Neural progenitor cell (in vitro differentiated cells): ENCODE data around the gene RAB13.

Experiments
- EZH2 ChIP-seq: fragments of 200-600 bp; sonication (generic); IDR thresholded peaks from 2 replicates; pipeline ENCODE4 v1.6.1; 2017; ENCODE audit warnings: antibody characterized with exemption, mild to moderate bottlenecking, moderate library complexity
- EZH2phosphoT487 ChIP-seq: fragments of 200-600 bp; sonication (generic); IDR thresholded peaks from 2 replicates; pipeline ENCODE4 v1.6.1; 2017; ENCODE audit warnings: antibody characterized with exemption
- TF ChIP-seq, protein P1 (sequence below): fragments of 200-600 bp; sonication (generic); IDR thresholded peaks from 2 replicates; pipeline ENCODE4 v1.5.1; 2017; ENCODE audit warnings: antibody characterized with exemption, mild to moderate bottlenecking

DNA sequence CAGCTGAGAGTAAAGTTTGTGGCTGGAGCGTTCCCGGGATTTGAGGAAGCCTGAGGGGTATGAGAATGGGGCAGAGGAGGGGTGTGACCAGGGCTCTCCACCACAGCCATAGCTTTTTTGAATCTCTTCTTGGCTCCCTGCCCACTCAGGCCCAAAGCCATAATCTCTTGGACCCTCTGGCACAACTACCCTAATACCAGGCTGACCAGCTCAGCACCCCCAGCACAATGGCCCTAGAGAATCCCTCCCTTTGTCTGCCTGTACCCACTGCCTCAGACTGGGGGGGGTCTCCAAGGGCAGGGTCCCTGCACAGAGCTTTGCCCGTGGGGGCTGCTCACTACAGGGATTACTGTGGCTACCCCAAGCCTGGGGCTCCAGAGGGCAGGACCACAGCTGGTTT lies 47.1 kb downstream of the RAB13 start:
- TF ChIP-seq, protein P1, sequence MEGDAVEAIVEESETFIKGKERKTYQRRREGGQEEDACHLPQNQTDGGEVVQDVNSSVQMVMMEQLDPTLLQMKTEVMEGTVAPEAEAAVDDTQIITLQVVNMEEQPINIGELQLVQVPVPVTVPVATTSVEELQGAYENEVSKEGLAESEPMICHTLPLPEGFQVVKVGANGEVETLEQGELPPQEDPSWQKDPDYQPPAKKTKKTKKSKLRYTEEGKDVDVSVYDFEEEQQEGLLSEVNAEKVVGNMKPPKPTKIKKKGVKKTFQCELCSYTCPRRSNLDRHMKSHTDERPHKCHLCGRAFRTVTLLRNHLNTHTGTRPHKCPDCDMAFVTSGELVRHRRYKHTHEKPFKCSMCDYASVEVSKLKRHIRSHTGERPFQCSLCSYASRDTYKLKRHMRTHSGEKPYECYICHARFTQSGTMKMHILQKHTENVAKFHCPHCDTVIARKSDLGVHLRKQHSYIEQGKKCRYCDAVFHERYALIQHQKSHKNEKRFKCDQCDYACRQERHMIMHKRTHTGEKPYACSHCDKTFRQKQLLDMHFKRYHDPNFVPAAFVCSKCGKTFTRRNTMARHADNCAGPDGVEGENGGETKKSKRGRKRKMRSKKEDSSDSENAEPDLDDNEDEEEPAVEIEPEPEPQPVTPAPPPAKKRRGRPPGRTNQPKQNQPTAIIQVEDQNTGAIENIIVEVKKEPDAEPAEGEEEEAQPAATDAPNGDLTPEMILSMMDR, result no peak
- TF ChIP-seq EZH2 (no peak), EZH2phosphoT487 (no peak)
